NCI-H345 treated with DMSO at 0.1 percent for 48 hours (cell line): ENCODE measurements around the gene COL9A3.

ENCODE experiments used
- DNase-seq: peaks from one replicate; lab custom pipeline; 2025; ENCODE audit not compliant: unreplicated experiment; lab: John Stamatoyannopoulos, UW

COL9A3 gene

GRCh38 chr20:62822239-62822787 is 5.5 kb downstream of the COL9A3 start:
- no peak for DNase-seq

DNA sequence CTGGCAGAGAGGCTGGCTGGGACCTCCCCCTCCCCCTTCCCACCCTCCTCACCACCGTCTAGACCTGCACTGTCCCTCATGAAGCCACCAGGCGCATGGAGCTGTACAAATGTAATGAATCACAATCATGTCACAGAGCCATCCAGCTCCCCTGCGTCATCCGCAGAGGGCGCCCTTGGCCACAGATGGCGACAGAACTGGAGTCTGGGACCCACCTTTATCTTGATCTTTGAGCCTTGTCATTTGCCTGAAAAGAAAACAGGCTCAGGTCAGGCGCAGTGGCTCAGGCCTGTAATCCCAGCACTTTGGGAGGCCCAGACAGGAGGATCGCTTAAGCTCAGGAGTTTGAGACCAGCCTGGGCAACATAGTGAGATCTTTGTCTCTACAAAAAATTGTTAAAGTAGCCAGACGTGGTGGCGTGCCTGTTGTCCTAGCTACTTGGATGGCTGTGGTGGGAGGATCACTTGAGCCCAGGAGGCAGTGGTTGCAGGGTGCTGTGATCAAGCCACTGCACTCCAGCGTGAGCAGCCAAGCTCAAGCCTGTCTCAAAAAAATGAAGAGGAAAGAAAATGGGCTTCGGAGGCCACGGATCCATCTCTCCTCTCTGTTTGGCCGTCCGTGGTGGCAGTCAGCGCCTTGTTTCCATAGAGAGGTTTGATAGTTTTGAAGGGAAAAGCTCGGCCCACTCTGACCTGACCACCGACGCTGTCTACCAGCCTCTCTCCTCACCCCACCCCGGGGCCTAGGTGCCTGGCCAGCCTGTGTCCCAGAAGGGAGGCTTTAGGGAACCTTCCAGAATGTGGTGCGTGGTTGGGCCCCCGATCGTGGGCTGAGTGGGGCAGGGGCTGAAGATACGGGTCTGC is 6.2 kb downstream of the COL9A3 start:
- peak; percentile 62 for DNase-seq

- peak; percentile 27 for DNase-seq
These were observed 7.0 kb downstream of the COL9A3 start for GRCh38 chr20:62823688-62824475.

DNA sequence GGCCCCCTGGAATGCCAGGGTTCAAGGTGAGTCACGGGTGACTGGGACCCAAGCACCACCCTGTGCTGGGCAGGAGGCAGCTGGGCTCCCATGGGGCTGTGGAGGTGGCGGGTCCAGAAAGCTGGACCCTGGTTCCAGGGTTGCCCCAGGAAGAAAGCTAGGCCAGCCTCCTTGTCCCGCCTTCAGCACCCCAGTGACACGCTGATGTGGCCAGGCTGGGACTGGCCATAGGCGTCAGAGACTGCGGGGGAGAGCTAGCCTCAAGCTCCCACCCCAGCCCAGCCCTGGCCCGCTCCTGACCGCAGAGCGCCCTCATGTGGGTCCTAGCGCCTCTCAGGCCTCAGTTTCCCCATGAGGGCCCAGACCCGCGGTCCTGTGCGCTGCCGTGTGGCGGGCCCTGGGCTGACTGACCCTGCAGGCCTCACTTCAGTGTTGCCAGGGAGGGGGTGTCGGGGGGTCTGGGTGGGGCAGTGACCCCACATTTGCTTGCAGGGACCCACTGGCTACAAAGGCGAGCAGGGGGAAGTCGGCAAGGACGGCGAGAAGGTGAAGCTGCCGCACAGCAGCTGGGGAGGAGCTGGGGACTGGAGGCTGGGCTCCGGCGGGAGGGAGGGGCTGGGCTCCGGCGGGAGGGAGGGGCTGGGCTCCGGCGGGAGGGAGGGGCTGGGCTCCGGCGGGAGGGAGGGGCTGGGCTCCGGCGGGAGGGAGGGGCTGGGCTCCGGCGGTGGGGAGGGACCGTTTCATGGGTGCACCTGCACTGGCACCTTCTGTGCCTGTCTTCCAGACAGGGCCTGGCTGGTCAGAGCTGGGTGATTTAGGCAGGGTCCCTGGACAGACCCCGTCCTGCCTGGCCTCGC is 7.9 kb downstream of the COL9A3 start:
- no peak for DNase-seq

- no peak for DNase-seq
These were observed 8.6 kb downstream of the COL9A3 start for GRCh38 chr20:62825333-62825985.

DNA sequence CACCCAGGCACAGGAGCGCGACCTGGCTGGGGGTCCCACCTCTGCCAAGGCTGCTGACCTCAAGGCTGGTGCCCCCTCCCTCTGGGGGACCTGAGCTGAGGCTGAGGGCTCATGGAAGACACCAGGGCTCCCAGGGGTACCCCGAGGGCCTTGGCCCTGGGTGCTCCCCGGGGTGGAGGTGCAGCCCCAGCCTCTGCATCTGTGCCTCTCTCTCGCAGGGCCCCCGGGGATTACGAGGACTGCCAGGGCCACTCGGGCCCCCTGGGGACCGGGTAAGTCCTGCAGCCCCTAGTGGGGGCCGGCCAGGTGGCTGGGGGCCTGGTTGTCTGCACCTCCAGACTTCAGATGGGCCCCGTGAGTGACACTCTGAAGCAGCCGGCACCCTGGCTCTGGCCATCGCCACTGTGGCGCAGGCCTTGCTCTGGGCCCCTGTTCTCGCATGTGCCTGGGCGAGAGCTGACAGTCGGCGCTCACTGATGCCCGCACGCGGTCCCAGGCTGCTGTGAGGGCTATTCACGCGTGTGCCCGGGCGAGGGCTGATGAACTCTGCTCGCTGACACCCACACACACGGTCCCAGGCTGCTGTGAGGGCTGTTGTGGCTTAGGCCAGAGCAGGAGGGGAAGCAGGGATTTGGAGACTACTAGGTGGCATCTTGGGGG is 9.3 kb downstream of the COL9A3 start:
- no peak for DNase-seq

GRCh38 chr20:62826646-62827310 is 9.9 kb downstream of the COL9A3 start:
- no peak for DNase-seq

DNA sequence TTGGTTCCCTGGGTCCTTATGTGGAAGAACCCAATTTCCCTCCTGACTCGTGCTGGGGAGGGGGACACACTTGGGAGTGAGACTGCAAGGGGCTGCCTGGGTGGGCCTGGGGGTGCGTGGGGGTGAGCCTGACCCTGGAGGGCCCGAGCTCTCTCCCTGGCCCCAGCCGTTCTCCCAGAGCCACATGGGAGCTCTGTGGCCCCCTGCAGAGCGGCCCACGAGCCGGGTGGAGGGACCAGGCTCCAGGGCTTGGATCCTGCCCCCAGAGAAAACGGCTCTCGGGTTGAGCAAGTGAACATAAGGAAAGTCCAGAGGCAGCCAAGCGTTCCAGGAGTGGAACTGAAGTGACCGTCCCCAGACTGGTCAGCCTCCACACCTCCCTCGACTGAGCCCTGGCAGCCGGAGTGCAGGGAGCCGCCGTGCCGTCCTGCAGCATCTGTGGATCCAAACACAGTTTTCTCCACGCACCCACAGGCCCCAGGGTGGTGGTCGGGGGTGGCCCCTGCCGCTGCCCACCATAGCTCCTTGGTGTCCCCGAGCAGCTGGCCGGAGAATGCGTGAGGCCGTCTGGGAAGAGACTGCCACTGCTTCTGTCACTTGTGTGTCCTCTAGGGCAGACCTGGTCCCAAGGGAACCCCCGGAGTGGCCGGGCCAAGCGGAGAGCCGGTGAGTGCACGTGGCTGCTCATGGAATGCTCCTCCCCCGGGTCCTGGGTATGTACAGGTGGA is 10.6 kb downstream of the COL9A3 start:
- DNase-seq: no peak

- no peak for DNase-seq
These were observed 11.2 kb downstream of the COL9A3 start for GRCh38 chr20:62828051-62828450.

- no peak for DNase-seq
These were observed 11.8 kb downstream of the COL9A3 start for GRCh38 chr20:62828511-62829230.

DNA sequence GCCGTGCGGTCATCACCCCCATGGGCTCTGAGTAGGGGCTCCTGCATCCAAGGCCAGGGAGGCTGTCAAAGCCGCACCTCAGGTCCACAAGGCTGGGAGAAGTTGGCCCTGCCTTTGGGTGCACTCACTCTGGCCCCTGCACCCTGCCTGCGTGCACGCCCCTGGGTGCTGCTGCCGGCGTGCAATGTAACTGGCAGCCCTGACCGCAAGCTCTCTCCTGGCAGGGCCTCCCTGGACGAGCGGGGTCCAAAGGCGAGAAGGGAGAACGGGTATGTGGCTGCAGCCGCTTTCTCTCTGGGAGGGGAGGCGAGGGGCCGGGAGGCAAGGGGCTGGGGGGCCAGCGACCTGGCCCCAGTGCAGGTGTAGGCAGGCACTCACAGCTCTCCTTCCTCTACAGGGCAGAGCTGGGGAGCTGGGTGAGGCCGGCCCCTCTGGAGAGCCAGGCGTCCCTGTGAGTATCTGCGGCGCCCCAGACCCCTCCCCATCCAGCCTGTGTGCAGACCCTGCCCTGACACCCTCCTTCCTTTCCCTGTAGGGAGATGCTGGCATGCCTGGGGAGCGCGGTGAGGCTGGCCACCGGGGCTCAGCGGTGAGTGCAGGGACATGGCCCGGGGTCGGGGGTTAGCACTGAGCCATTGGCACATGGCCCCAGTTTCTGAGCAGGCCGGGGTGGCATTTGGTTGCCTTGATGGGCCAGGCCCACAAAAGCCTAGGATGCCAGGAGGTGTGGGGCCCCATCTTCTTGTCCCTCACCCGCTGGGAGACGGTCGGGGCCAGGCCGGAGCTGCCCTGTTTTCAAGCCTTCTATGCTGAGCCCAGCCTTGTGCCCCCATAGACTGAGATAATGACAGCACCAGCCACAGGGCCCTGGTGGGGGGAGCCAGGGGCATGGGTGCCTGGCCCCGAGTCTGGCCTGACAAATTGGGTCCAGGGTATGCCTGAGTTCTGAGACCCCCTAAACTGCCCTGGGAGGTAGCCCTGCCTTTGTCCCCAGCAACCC is 12.7 kb downstream of the COL9A3 start:
- DNase-seq: no peak

DNA sequence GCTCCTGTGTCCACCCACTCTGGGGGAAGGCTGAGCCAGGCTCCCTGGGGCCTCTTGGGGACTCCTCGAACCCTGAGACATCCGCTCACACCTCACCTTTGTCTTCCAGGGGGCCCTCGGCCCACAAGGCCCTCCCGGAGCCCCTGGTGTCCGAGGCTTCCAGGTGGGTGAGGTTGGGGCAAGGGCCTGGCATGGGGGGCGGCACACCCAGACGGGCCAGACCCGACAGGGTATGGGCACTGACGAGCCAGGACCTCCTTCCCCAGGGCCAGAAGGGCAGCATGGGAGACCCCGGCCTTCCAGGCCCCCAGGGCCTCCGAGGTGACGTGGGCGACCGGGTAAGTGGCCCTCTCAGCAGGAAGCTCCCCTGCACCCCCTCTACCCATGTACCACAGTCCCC is 13.4 kb downstream of the COL9A3 start:
- no peak for DNase-seq

DNA sequence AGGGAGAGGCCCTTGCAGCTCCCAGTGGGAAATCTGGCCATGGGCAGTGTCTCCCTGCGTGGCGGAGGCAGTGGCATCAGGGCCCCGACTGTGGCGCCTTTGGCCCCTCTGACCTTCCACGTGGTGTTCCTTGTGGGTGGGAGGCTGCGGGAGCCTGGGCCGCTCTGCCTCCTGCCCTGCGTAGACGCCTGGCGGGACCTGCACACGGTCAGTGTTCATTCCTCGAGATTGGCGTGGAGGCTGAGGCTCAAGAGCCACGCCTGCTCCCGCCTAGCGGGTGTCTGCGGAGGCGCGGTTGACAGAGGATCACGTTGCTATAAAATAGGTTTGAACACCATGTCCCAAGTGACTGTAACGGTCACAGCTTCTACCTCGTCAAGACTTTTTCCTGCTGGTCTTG is 14.0 kb downstream of the COL9A3 start:
- DNase-seq: no peak

GRCh38 chr20:62831361-62831788 is 14.5 kb downstream of the COL9A3 start:
- DNase-seq: no peak

DNA sequence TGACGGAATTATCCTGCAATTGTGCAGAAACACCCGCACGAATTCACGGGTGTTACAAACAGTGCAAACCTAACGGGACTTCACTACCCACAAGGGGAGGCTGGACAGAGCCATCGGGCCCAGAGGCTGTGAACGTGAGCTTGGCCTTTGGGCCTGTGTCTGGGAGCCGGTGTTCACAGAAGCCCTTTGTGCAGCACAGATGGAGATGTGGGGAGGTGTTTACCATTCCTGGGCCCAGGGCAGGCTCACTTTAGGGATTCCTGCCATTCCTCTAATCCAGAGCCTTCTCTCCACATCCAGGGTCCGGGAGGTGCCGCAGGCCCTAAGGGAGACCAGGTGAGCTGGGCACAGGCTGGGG is 15.0 kb downstream of the COL9A3 start:
- no peak for DNase-seq

GRCh38 chr20:62832212-62832922 is 15.5 kb downstream of the COL9A3 start:
- peak; percentile 50 for DNase-seq
